Aorta (tissue), 5 donors: ENCODE measurements around the gene CCNH. TPM values are rescaled to one million over a fixed set of nuclear protein-coding genes. Genes with fewer than 3 reads are reported as not detected.
A peak's percentile ranks its signal among the peaks of the same experiment; 100 is the strongest.

Source experiments
- ATAC-seq: fragments of 200-7000 bp; cut with Tn5 transposase; one replicate; pipeline ENCODE4 v1.9.1; 2022; ENCODE audit warnings: moderate library complexity; ENCODE audit not compliant: low FRiP score
- DNase-seq, 2 donors: peaks; one replicate each; pipeline ENCODE4 v3.0.0-alpha.2; 2020
- H3K27ac ChIP-seq, 2 donors: one replicate each; pipeline ENCODE4 v1.5.1; 2013; ENCODE audit warnings: low read length in 2 of 2, mild to moderate bottlenecking in 2 of 2, moderate library complexity in 2 of 2, control low read depth in 1 of 2, inconsistent platforms in 1 of 2, low read depth in 1 of 2
- H3K27me3 ChIP-seq, 2 donors: one replicate each; pipeline ENCODE4 v1.6.1; 2013; ENCODE audit warnings: control low read depth in 1 of 2, low read length in 1 of 2, mild to moderate bottlenecking in 1 of 2, moderate library complexity in 1 of 2; ENCODE audit not compliant: insufficient read depth in 2 of 2, control insufficient read depth in 1 of 2
- H3K36me3 ChIP-seq, 2 donors: one replicate each; pipeline ENCODE4 v1.6.1; 2013; ENCODE audit warnings: control low read depth in 1 of 2, low read length in 1 of 2, mild to moderate bottlenecking in 1 of 2; ENCODE audit not compliant: insufficient read depth in 2 of 2, control insufficient read depth in 1 of 2
- H3K4me1 ChIP-seq, 2 donors: one replicate each; pipeline ENCODE4 v1.6.1; 2013; ENCODE audit warnings: low read length in 2 of 2, control low read depth in 1 of 2, mild to moderate bottlenecking in 1 of 2, moderate library complexity in 1 of 2; ENCODE audit not compliant: insufficient read depth in 2 of 2, control insufficient read depth in 1 of 2
- H3K4me3 ChIP-seq, 2 donors: one replicate each; pipeline ENCODE4 v1.5.1; 2013; ENCODE audit warnings: low read length in 2 of 2, control low read depth in 1 of 2, mild to moderate bottlenecking in 1 of 2
- H3K9me3 ChIP-seq: one replicate; pipeline ENCODE4 v1.6.1; 2013; ENCODE audit warnings: mild to moderate bottlenecking, low read length; ENCODE audit not compliant: control insufficient read depth
- WGBS, 2 donors: extraction: QIAGEN DNeasy Blood & Tissue Kit; methylation state at CpG; one replicate each; pipeline ENCODE4 v1.1.7; 2013; 5-methylcytosine and 5-hydroxymethylcytosine counted together
- intact Hi-C, 2 donors: fragments of 100-400 bp; cut with DNase I; formaldehyde crosslinking; loops; one replicate each; pipeline versions ENCODE4 v1.14.2 to v1.15.0; 2022
- polyA plus RNA-seq, 2 donors: library from polyadenylated mRNA; stranded (reverse); fragments of 200-250 nt; gene quantifications; one replicate each; pipeline ENCODE4 v1.2.3, GENCODE V29; 2013
- total RNA-seq, 2 donors: library from RNA; stranded (reverse); fragmentation: NEBNext Ultra II Directional; extraction: Animal tissue kit (Norgen Biotek cat#: 25700); gene quantifications; one replicate each; pipeline ENCODE4 v1.2.1, GENCODE V29; 2021
- donor health status: healthy with polysubstance abuse.
- donor health status: Bipolar disorder and iron deficiency.
- donor health status: DM: no; HTN: no; CAD: no.
- donor health status: DM: no; HTN: no; CAD: no.
- donor health status: DM: yes; HTN: yes; CAD: no.

Gene CCNH
- total and polyA plus RNA-seq, 4 donors, result 23.0 to 96.9 (median 59.4) TPM

- 93 to 95% methylated on average over 14 of the region's 14 CpGs for WGBS, 2 donors
- no peak overlapping the region for H3K4me3 ChIP-seq
- H3K27ac ChIP-seq, result no peak overlapping the region
- H3K4me1 ChIP-seq, result peaks cover 0 to 11% of the 10 kb centered on the region in 2 donors
- intact Hi-C loops, result loop anchor here in 1 of 2 donors (10.0 kb wide), 2 partner anchors 125 to 255 kb away; partner anchors contain the start of gene RASA1
- no peaks in the 10 kb centered on the region for H3K27me3 ChIP-seq
- DNase-seq (no peak), ATAC-seq (no peak)
- H3K36me3 ChIP-seq, result no peaks in the 10 kb centered on the region
- H3K9me3 ChIP-seq, result no peaks in the 10 kb centered on the region
Observed at GRCh38 chr5:87389296-87390034, 23.3 kb downstream of the CCNH start.

- no peak for DNase-seq
- Histone ChIP-seq H3K27ac (peak overlapping the region in 1 of 2 donors; percentile 76), H3K9me3 (no peaks in the 10 kb centered on the region), H3K4me1 (peaks cover 0 to 10% of the 10 kb centered on the region in 2 donors), H3K36me3 (no peaks in the 10 kb centered on the region), H3K27me3 (no peaks in the 10 kb centered on the region), H3K4me3 (no peak overlapping the region)
- intact Hi-C loops, result no loop called here
- ATAC-seq, result no peak
- WGBS, 2 donors, result 39 to 41% methylated on average over 2 of the region's 2 CpGs
Observed at GRCh38 chr5:87388129-87388528, 24.6 kb downstream of the CCNH start.

GRCh38 chr5:87385802-87386201 lies 26.9 kb downstream of the CCNH start:
- Histone ChIP-seq H3K36me3 (no peaks in the 10 kb centered on the region), H3K27ac (no peak overlapping the region), H3K4me1 (peaks cover 0 to 6% of the 10 kb centered on the region in 2 donors), H3K27me3 (no peaks in the 10 kb centered on the region), H3K9me3 (no peaks in the 10 kb centered on the region), H3K4me3 (no peak overlapping the region)
- intact Hi-C loops, result no loop called here
- WGBS, 2 donors, result 76 to 81% methylated on average over 2 of the region's 2 CpGs
- DNase-seq (no peak), ATAC-seq (no peak)

GRCh38 chr5:87383216-87383615 lies 29.5 kb downstream of the CCNH start:
- WGBS, 2 donors, result 12 to 14% methylated on average over 1 of the region's 1 CpG
- DNase-seq (no peak), ATAC-seq (no peak)
- intact Hi-C loops, result no loop called here
- no peaks in the 10 kb centered on the region for H3K36me3 ChIP-seq
- H3K4me3 ChIP-seq, result no peak overlapping the region
- H3K4me1 ChIP-seq, result no peaks in the 10 kb centered on the region
- no peak overlapping the region for H3K27ac ChIP-seq
- no peaks in the 10 kb centered on the region for H3K27me3 ChIP-seq
- no peaks in the 10 kb centered on the region for H3K9me3 ChIP-seq

GRCh38 chr5:87382224-87382623 lies 30.5 kb downstream of the CCNH start:
- H3K4me1 ChIP-seq, result no peaks in the 10 kb centered on the region
- no peak overlapping the region for H3K27ac ChIP-seq
- H3K27me3 ChIP-seq, result no peaks in the 10 kb centered on the region
- H3K4me3 ChIP-seq, result no peak overlapping the region
- DNase-seq, result no peak
- WGBS, 2 donors, result 95 to 100% methylated on average over 1 of the region's 1 CpG
- no peaks in the 10 kb centered on the region for H3K9me3 ChIP-seq
- no peaks in the 10 kb centered on the region for H3K36me3 ChIP-seq
- ATAC-seq, result no peak
- intact Hi-C loops, result no loop called here

GRCh38 chr5:87372705-87373104 lies 40.0 kb downstream of the CCNH start:
- intact Hi-C loops, result no loop called here
- Histone ChIP-seq H3K27ac (no peak overlapping the region), H3K9me3 (no peaks in the 10 kb centered on the region), H3K27me3 (no peaks in the 10 kb centered on the region), H3K4me1 (peaks cover 0 to 2% of the 10 kb centered on the region in 2 donors), H3K36me3 (no peaks in the 10 kb centered on the region), H3K4me3 (no peak overlapping the region)
- DNase-seq (no peak), ATAC-seq (no peak)
- 64 to 70% methylated on average over 2 of the region's 2 CpGs for WGBS, 2 donors

- no peak for DNase-seq
- Histone ChIP-seq H3K4me3 (no peak overlapping the region), H3K9me3 (no peaks in the 10 kb centered on the region), H3K36me3 (no peaks in the 10 kb centered on the region), H3K4me1 (peaks cover 0 to 2% of the 10 kb centered on the region in 2 donors), H3K27ac (no peak overlapping the region), H3K27me3 (no peaks in the 10 kb centered on the region)
- intact Hi-C loops, result no loop called here
- ATAC-seq, result no peak
Observed at GRCh38 chr5:87369431-87369830, 43.3 kb downstream of the CCNH start.

GRCh38 chr5:87368601-87369000 lies 44.1 kb downstream of the CCNH start:
- no peak overlapping the region for H3K4me3 ChIP-seq
- H3K36me3 ChIP-seq, result no peaks in the 10 kb centered on the region
- no peak for ATAC-seq
- no peak for DNase-seq
- peak overlapping the region in 1 of 2 donors; percentile 57 for H3K27ac ChIP-seq
- no peaks in the 10 kb centered on the region for H3K27me3 ChIP-seq
- intact Hi-C loops, result no loop called here
- H3K4me1 ChIP-seq, result peaks cover 0 to 2% of the 10 kb centered on the region in 2 donors
- H3K9me3 ChIP-seq, result no peaks in the 10 kb centered on the region
- 7 to 8% methylated on average over 3 of the region's 3 CpGs for WGBS, 2 donors

- Histone ChIP-seq H3K36me3 (no peaks in the 10 kb centered on the region), H3K27ac (no peak overlapping the region), H3K27me3 (no peaks in the 10 kb centered on the region), H3K4me3 (no peak overlapping the region), H3K4me1 (peaks cover 0 to 2% of the 10 kb centered on the region in 2 donors), H3K9me3 (no peaks in the 10 kb centered on the region)
- DNase-seq, result no peak
- 90 to 94% methylated on average over 2 of the region's 2 CpGs for WGBS, 2 donors
- intact Hi-C loops, result no loop called here
- ATAC-seq, result no peak
Observed at GRCh38 chr5:87367243-87367642, 45.5 kb downstream of the CCNH start.
